ENCODE measurements around the gene ZNF430. TPM values are rescaled to one million over a fixed set of nuclear protein-coding genes. Genes with fewer than 3 reads are reported as not detected.

ZNF430 gene
- total and polyA plus RNA-seq, 2 donors, result 3.7 to 25.9 TPM

- Histone ChIP-seq H3K36me3 (ENCODE audit: insufficient read depth) (no peaks in the 10 kb centered on the region), H3K27ac (ENCODE audit: low read depth) (no peak overlapping the region), H3K4me1 (ENCODE audit: insufficient read depth) (no peaks in the 10 kb centered on the region), H3K4me3 (ENCODE audit: low read depth, low read length) (no peak overlapping the region)
- no peak for DNase-seq (ENCODE audit: extremely low spot score)
- WGBS, result 86% methylated on average over 1 of the region's 1 CpG
Observed at GRCh38 chr19:21084343-21084742, 63.9 kb downstream of the ZNF430 start.

- Histone ChIP-seq H3K27ac (ENCODE audit: low read depth) (no peak overlapping the region), H3K4me1 (ENCODE audit: insufficient read depth) (no peaks in the 10 kb centered on the region), H3K4me3 (ENCODE audit: low read depth, low read length) (no peak overlapping the region), H3K36me3 (ENCODE audit: insufficient read depth) (no peaks in the 10 kb centered on the region)
- 60% methylated on average over 3 of the region's 3 CpGs for WGBS
- no peak for DNase-seq (ENCODE audit: extremely low spot score)
Observed at GRCh38 chr19:21087871-21088270, 67.4 kb downstream of the ZNF430 start.

GRCh38 chr19:21092109-21092508 lies 71.7 kb downstream of the ZNF430 start:
- no peak overlapping the region for H3K4me3 ChIP-seq (ENCODE audit: low read depth, low read length)
- no peak overlapping the region for H3K27ac ChIP-seq (ENCODE audit: low read depth)
- no peak for DNase-seq (ENCODE audit: extremely low spot score)
- H3K36me3 ChIP-seq (ENCODE audit: insufficient read depth), result no peaks in the 10 kb centered on the region
- no peaks in the 10 kb centered on the region for H3K4me1 ChIP-seq (ENCODE audit: insufficient read depth)

GRCh38 chr19:21094347-21095025 lies 74.0 kb downstream of the ZNF430 start:
- Histone ChIP-seq H3K27ac (ENCODE audit: low read depth) (no peak overlapping the region), H3K4me1 (ENCODE audit: insufficient read depth) (no peaks in the 10 kb centered on the region), H3K4me3 (ENCODE audit: low read depth, low read length) (no peak overlapping the region), H3K36me3 (ENCODE audit: insufficient read depth) (no peaks in the 10 kb centered on the region)
- WGBS, result 95% methylated on average over 1 of the region's 1 CpG
- DNase-seq (ENCODE audit: extremely low spot score), result no peak

GRCh38 chr19:21098291-21098690 lies 77.8 kb downstream of the ZNF430 start:
- WGBS, result 60% methylated on average over 2 of the region's 2 CpGs
- Histone ChIP-seq H3K36me3 (ENCODE audit: insufficient read depth) (no peaks in the 10 kb centered on the region), H3K4me3 (ENCODE audit: low read depth, low read length) (no peak overlapping the region), H3K27ac (ENCODE audit: low read depth) (no peak overlapping the region), H3K4me1 (ENCODE audit: insufficient read depth) (no peaks in the 10 kb centered on the region)
- no peak for DNase-seq (ENCODE audit: extremely low spot score)

GRCh38 chr19:21101521-21102242 lies 81.2 kb downstream of the ZNF430 start:
- no peak for DNase-seq (ENCODE audit: extremely low spot score)
- H3K4me1 ChIP-seq (ENCODE audit: insufficient read depth), result no peaks in the 10 kb centered on the region
- WGBS, result 68% methylated on average over 2 of the region's 2 CpGs
- no peaks in the 10 kb centered on the region for H3K36me3 ChIP-seq (ENCODE audit: insufficient read depth)
- no peak overlapping the region for H3K4me3 ChIP-seq (ENCODE audit: low read depth, low read length)
- H3K27ac ChIP-seq (ENCODE audit: low read depth), result no peak overlapping the region

GRCh38 chr19:21109116-21109515 lies 88.7 kb downstream of the ZNF430 start:
- no peaks in the 10 kb centered on the region for H3K36me3 ChIP-seq (ENCODE audit: insufficient read depth)
- no peaks in the 10 kb centered on the region for H3K4me1 ChIP-seq (ENCODE audit: insufficient read depth)
- no peak for DNase-seq (ENCODE audit: extremely low spot score)
- H3K4me3 ChIP-seq (ENCODE audit: low read depth, low read length), result no peak overlapping the region
- H3K27ac ChIP-seq (ENCODE audit: low read depth), result no peak overlapping the region

Small RNA genes lying within 50 kb of the gene (small RNA-seq; reads per million reads assigned to genes)
- not detected for gene AC008739.3

Other genes with a start within 250 kb of the ZNF430 start
- gene ZNF66, start 244.4 kb upstream of the ZNF430 start, total RNA-seq, result 25.4 TPM
- gene ZNF66, start 244.4 kb upstream of the ZNF430 start, polyA plus RNA-seq, result 1.6 TPM
- gene ZNF85, start 97.4 kb upstream of the ZNF430 start, total RNA-seq, result 26.4 TPM
- gene ZNF85, start 97.4 kb upstream of the ZNF430 start, polyA plus RNA-seq, result 4.7 TPM
- 18.1 TPM for gene ZNF714, start 61.5 kb downstream of the ZNF430 start, total RNA-seq
- gene ZNF714, start 61.5 kb downstream of the ZNF430 start, polyA plus RNA-seq, result 2.2 TPM
- 21.6 TPM for gene ZNF431, start 121.4 kb downstream of the ZNF430 start, total RNA-seq
- 5.0 TPM for gene ZNF431, start 121.4 kb downstream of the ZNF430 start, polyA plus RNA-seq

Data from urinary bladder (tissue), 4 donors.